GM12891 (cell line): ENCODE results near the gene PHLPP1.

Source experiments
- PAX5 ChIP-seq: IDR thresholded peaks from 2 replicates; pipeline ENCODE4 v1.6.1; 2011; ENCODE audit warnings: low read length, moderate library complexity, mild to moderate bottlenecking; ENCODE audit not compliant: insufficient read depth, severe bottlenecking
- POLR2A ChIP-seq: IDR thresholded peaks from 2 replicates; pipeline ENCODE4 v1.6.1; 2011; ENCODE audit warnings: low read depth, low read length, control low read depth
- POLR2AphosphoS5 ChIP-seq: IDR thresholded peaks from 2 replicates; pipeline ENCODE4 v1.6.1; 2011; ENCODE audit warnings: low read depth, low read length, control low read depth
- SPI1 ChIP-seq: IDR thresholded peaks from 2 replicates; pipeline ENCODE4 v1.6.1; 2011; ENCODE audit warnings: low read depth, low read length, control low read depth
- TAF1 ChIP-seq: IDR thresholded peaks from 2 replicates; pipeline ENCODE4 v1.6.1; 2011; ENCODE audit warnings: low read depth, low read length, control low read depth

DNA sequence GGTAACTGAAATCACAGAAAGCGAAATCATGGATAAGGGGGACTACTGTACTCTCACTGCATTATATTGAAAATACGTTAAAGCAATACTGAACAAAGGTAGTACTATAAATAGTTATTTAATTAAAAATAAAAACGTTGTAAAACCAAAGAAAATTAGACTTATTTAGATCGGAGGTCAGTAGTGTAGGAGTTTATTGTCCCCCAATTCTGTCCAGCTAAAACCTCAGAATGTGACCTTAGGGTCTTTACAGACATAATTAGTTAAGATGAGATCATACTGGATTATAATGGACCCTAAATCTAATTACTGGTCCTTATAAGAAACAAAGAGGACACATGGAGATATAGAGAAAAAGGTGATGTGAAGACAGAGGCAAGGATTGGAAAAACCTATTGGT lies 95.3 kb downstream of the PHLPP1 start:
- no peak for TF ChIP-seq POLR2AphosphoS5
- no peak for TF ChIP-seq TAF1
- TF ChIP-seq PAX5: no peak
- TF ChIP-seq POLR2A: no peak
- no peak for TF ChIP-seq SPI1
